ENCODE results near the gene GLMP. TPM values are rescaled to one million over a fixed set of nuclear protein-coding genes. Genes with fewer than 3 reads are reported as not detected.

The GLMP gene
- total and polyA plus RNA-seq, 2 of the 13 experiments (the other 11 are each of a cell fraction or from before 2014, with no cell fraction given) = 44.6 to 75.8 TPM

DNA sequence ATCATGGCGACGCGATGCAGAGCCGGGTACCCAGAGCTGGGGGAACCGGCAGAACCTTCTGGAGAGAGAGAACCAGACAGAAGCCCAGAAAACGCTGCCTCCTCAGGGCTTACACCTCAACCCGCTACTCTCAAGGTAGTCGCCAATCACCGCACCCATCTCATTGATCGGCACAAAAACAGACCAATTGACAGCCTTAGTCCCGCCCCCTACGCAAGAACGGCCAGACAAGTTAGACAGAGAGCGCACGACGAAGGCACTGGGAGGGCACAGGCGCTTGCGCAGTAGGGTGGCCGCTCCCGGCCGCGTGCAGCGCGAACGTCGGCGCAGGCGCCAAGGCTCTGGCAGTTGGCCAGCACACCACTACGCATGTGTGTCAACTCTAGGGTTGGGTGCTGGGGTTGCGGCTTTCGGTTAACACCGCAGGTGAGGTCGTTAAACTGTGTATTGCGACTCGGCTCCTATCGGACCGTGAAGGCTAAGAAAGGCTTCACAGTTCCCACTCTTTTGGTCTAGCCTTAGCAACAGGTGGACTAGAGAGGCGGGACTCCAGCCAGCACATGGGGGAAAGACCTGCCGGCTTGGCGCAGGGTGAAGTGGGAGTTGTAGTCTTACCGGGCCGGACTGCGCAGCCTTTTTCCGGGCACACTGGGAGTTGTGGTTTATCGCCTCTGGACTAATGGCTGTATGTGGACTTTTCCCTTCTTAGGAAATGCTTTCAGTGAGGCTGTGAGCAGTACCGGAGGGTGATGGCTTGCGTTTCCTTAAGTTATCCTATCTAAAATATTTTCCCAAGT lies 42.9 kb upstream of the GLMP start, which contains the start of the genes CCT3 and TSACC (continued):
- TF ChIP-seq, protein P1, sequence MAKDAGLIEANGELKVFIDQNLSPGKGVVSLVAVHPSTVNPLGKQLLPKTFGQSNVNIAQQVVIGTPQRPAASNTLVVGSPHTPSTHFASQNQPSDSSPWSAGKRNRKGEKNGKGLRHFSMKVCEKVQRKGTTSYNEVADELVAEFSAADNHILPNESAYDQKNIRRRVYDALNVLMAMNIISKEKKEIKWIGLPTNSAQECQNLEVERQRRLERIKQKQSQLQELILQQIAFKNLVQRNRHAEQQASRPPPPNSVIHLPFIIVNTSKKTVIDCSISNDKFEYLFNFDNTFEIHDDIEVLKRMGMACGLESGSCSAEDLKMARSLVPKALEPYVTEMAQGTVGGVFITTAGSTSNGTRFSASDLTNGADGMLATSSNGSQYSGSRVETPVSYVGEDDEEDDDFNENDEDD (CRISPR knock-in tag; IDR thresholded peaks at IDR 0.05; ENCODE audit: borderline replicate concordance) = peak; percentile 80
- TF ChIP-seq U2AF2 (IDR thresholded peaks at IDR 0.05; ENCODE audit: low read depth, low read length) = no peak
- TF ChIP-seq, protein P2, sequence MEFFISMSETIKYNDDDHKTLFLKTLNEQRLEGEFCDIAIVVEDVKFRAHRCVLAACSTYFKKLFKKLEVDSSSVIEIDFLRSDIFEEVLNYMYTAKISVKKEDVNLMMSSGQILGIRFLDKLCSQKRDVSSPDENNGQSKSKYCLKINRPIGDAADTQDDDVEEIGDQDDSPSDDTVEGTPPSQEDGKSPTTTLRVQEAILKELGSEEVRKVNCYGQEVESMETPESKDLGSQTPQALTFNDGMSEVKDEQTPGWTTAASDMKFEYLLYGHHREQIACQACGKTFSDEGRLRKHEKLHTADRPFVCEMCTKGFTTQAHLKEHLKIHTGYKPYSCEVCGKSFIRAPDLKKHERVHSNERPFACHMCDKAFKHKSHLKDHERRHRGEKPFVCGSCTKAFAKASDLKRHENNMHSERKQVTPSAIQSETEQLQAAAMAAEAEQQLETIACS (CRISPR knock-in tag; IDR thresholded peaks at IDR 0.05) = no peak
- TF ChIP-seq MXI1 (IDR thresholded peaks at IDR 0.05; ENCODE audit: borderline replicate concordance, low read depth, low read length) = peak; percentile 89; the same call in 2 of the 3 replicates
- no peak for TF ChIP-seq FOXJ3 (CRISPR knock-in tag; IDR thresholded peaks at IDR 0.05; ENCODE audit: borderline replicate concordance)
- TF ChIP-seq RFX3 (CRISPR knock-in tag; IDR thresholded peaks at IDR 0.05) = no peak
- no peak for TF ChIP-seq ZNF749 (CRISPR knock-in tag; IDR thresholded peaks at IDR 0.05; ENCODE audit: borderline replicate concordance)
- no peak for TF ChIP-seq ZSCAN20 (CRISPR knock-in tag; IDR thresholded peaks at IDR 0.05; ENCODE audit: borderline replicate concordance)
- TF ChIP-seq NFE2 (CRISPR knock-in tag; IDR thresholded peaks at IDR 0.05) = no peak
- no peak for TF ChIP-seq HNRNPH1 (optimal IDR thresholded peaks at IDR 0.05; ENCODE audit: low read depth, low read length)
- no peak for TF ChIP-seq KLF13 (CRISPR knock-in tag; IDR thresholded peaks at IDR 0.05)
- TF ChIP-seq NCOR1 (IDR thresholded peaks at IDR 0.05; ENCODE audit: borderline replicate concordance, low read length) = no peak
- no peak for TF ChIP-seq ZNF562 (CRISPR knock-in tag; IDR thresholded peaks at IDR 0.05; ENCODE audit: borderline replicate concordance)
- TF ChIP-seq ZNF446 (CRISPR knock-in tag; IDR thresholded peaks at IDR 0.05) = no peak
- no peak for TF ChIP-seq ZNF570 (CRISPR knock-in tag; IDR thresholded peaks at IDR 0.05; ENCODE audit: borderline replicate concordance)
- peak; percentile 69; the same call in 1 of the 2 replicates for TF ChIP-seq MXD1 (CRISPR knock-in tag; IDR thresholded peaks at IDR 0.05)
- no peak for TF ChIP-seq NFRKB (IDR thresholded peaks at IDR 0.05)
- TF ChIP-seq, protein P3, sequence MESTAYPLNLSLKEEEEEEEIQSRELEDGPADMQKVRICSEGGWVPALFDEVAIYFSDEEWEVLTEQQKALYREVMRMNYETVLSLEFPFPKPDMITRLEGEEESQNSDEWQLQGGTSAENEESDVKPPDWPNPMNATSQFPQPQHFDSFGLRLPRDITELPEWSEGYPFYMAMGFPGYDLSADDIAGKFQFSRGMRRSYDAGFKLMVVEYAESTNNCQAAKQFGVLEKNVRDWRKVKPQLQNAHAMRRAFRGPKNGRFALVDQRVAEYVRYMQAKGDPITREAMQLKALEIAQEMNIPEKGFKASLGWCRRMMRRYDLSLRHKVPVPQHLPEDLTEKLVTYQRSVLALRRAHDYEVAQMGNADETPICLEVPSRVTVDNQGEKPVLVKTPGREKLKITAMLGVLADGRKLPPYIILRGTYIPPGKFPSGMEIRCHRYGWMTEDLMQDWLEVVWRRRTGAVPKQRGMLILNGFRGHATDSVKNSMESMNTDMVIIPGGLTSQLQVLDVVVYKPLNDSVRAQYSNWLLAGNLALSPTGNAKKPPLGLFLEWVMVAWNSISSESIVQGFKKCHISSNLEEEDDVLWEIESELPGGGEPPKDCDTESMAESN (CRISPR knock-in tag; conservative IDR thresholded peaks at IDR 0.05) = no peak
- TF ChIP-seq RNF2 (conservative IDR thresholded peaks at IDR 0.05; ENCODE audit: low read depth) = no peak; the same call in 1 of the 2 replicates
- no peak for TF ChIP-seq NR3C1 (CRISPR knock-in tag; IDR thresholded peaks at IDR 0.05)
- TF ChIP-seq ZFP90 (CRISPR knock-in tag; IDR thresholded peaks at IDR 0.05; ENCODE audit: borderline replicate concordance) = no peak
- TF ChIP-seq, protein P4, sequence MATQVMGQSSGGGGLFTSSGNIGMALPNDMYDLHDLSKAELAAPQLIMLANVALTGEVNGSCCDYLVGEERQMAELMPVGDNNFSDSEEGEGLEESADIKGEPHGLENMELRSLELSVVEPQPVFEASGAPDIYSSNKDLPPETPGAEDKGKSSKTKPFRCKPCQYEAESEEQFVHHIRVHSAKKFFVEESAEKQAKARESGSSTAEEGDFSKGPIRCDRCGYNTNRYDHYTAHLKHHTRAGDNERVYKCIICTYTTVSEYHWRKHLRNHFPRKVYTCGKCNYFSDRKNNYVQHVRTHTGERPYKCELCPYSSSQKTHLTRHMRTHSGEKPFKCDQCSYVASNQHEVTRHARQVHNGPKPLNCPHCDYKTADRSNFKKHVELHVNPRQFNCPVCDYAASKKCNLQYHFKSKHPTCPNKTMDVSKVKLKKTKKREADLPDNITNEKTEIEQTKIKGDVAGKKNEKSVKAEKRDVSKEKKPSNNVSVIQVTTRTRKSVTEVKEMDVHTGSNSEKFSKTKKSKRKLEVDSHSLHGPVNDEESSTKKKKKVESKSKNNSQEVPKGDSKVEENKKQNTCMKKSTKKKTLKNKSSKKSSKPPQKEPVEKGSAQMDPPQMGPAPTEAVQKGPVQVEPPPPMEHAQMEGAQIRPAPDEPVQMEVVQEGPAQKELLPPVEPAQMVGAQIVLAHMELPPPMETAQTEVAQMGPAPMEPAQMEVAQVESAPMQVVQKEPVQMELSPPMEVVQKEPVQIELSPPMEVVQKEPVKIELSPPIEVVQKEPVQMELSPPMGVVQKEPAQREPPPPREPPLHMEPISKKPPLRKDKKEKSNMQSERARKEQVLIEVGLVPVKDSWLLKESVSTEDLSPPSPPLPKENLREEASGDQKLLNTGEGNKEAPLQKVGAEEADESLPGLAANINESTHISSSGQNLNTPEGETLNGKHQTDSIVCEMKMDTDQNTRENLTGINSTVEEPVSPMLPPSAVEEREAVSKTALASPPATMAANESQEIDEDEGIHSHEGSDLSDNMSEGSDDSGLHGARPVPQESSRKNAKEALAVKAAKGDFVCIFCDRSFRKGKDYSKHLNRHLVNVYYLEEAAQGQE (IDR thresholded peaks at IDR 0.05; ENCODE audit: borderline replicate concordance in 1 of 2, low read depth in 1 of 2, low read length in 2 of 2) = no peak
